ENCODE data around the gene KLHDC8A.
"Not testable (repeated sequence)": the region's sequence is repeated elsewhere in the genome, so short reads cannot be mapped to it uniquely, and the experiment has no call there.

KLHDC8A gene, protein sequence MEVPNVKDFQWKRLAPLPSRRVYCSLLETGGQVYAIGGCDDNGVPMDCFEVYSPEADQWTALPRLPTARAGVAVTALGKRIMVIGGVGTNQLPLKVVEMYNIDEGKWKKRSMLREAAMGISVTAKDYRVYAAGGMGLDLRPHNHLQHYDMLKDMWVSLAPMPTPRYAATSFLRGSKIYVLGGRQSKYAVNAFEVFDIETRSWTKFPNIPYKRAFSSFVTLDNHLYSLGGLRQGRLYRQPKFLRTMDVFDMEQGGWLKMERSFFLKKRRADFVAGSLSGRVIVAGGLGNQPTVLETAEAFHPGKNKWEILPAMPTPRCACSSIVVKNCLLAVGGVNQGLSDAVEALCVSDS

DNA sequence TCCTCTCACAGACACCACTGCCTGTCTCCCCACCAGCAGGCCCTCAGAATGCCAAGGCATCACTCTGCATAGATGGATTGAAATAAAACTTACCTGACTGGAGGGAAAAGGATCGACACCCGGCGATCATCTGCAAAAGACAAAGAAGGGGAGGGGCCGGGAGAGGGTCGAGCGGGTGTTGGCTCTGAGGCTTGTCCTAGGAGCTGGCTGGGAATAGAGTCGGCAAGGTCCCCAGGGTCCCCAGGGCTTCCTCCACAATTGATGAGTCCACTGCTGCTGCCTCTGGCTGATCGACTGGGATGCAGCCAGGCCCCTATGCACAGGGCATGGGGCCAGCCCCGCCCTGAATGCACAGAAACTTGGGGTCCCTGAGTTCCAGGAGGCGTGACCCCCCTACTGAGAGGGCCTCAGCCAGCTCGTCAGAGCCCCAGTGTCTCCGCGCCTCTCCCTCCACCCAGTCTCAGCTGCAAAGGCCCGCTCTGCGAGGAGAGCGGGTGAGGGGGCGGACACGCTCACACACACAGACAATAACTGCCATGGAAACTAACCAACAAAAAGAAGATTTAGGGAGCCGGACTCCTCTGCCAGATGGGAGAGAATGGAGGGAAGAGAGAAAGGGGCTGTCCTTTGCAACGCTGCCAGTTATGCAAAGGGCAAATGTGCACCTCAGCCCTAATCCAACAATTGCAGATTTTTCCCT is at the start of gene KLHDC8A:
Gene KLHDC8A, minus strand, starts transcription at position 483 of the 700 bp plus-strand sequence. CDS start 13,318 bp downstream, outside the sequence.
- DNase-seq (ENCODE audit: low read depth) = no peak

DNA sequence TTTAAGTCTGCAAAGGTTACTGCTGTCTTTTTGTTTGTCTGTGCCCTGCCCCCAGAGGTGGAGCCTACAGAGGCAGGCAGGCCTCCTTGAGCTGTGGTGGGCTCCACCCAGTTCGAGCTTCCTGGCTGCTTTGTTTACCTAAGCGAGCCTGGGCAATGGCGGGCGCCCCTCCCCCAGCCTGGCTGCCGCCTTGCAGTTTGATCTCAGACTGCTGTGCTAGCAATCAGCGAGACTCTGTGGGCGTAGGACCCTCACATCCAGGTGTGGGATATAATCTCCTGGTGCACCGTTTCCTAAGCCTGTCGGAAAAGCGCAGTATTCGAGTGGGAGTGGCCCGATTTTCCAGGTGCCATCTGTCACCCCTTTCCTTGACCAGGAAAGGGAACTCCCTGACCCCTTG is 49.5 kb upstream of the KLHDC8A start:
- not testable (repeated sequence) for DNase-seq (ENCODE audit: low read depth)

DNA sequence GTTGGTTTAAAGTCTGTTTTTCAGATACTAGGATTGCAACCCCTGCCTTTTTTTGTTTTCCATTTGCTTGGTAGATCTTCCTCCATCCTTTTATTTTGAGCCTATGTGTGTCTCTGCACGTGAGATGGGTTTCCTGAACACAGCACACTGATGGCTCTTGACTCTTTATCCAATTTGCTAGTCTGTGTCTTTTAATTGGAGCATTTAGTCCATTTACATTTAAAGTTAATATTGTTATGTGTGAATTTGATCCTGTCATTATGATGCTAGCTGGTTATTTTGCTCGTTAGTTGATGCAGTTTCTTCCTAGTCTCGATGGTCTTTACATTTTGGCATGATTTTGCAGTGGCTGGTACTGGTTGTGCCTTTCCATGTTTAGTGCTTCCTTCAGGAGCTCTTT is 47.8 kb upstream of the KLHDC8A start:
- DNase-seq (ENCODE audit: low read depth) = not testable (repeated sequence)

DNA sequence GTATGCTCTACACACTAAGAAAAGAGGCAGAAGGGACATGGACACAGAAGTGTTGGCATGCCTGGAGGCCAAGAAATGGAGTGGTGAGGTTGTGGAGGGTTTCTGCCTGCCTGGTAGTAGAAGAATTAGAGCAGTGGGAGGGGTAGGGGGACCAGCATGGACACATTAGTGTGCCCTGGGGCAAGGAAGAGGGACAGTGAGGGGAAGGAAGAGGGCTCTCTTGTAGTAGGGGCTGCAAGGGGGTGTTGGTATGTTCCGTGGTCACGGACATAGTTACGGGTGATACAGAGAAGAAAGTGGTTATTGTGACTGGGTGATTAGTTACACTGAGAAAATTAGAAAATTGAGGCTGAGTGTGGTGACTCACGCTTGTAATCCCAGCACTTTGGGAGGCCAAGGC is 41.9 kb upstream of the KLHDC8A start:
- DNase-seq (ENCODE audit: low read depth) = no peak

DNA sequence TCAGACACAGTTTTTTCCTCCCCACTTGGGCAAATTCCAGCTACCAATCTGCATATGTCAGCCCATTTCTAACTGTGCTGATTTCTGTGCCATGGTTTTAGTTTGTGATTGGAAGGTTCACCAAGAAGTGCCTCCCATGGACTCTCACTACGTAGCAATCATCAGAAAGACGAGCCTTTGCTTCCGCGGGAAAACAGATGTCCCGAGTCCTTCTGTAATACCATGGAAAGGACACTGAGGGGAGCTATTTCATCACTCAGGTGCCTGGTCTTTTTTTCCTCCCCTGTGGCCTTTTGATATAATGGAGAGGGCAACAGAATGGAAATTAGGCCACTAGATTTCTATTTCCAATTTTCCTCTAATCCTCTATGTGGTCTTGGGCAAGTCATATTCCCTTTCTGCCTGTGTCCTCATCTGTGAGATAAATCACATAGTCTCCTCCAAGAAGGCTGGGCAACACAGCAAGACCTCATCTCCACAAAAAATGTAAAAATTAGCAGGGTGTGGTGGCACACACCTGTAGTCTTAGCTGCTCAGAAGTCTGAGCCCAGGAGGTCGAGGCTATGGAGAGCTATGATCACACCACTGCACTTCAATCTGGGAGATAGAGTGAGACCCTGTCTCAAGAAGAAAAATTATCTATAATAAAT is 40.4 kb upstream of the KLHDC8A start:
- no peak for DNase-seq (ENCODE audit: low read depth)

DNA sequence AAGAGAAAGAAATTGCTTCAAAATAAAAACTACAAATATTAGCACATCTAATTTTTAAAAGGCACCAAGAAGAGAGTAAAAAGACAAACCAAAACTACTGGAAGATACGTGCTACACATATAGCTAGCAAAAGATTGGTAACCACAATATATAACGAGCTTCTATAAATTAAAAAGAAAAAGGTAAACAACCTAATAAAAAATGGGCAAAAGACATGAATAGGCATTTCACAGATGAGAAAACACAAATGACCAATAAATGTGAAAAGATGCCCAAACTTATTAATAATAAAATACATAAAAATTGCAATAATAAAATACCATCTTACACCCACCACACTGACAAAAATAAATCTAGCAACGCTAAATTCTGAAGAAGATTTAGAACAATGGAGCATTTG is 38.9 kb upstream of the KLHDC8A start:
- DNase-seq (ENCODE audit: low read depth) = no peak

DNA sequence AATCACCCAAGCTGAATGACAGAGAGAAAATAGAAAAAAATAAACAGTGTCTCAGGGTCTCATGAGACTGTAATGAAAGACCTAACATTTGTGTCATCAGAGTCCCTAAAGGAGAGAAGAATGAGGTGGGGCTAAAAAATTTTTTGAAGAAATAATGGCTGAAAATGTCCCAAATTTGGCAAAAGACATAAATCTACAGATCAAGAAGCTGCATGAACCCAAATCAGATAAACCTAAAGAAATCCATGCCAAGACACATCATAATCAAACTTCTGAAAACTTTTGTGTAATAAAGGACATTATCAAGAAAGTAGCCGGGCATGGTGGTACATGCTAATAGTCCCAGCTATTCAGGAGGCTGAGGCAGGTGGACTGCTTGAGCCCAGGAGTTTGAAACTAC is 35.9 kb upstream of the KLHDC8A start:
- DNase-seq (ENCODE audit: low read depth) = no peak

DNA sequence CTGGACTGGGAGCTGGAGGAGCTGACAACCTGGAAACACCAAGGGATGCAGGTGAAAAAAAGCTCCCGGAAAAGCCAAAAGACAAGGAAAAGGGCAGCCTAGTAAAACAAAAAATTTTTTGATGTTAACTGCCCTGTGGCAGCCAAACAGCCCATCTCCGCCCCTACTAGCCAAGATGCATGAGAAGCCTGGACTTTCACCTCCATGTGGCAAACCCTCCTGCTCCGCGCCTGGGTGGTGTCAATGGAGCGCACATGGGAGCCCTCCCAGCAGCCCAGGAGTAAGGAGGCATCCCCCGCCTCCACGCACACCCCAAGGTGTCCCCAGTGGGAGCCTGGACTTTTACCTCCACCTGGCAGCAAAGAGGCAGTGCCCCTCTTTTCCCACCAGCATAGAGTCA is 34.7 kb upstream of the KLHDC8A start:
- no peak for DNase-seq (ENCODE audit: low read depth)

DNA sequence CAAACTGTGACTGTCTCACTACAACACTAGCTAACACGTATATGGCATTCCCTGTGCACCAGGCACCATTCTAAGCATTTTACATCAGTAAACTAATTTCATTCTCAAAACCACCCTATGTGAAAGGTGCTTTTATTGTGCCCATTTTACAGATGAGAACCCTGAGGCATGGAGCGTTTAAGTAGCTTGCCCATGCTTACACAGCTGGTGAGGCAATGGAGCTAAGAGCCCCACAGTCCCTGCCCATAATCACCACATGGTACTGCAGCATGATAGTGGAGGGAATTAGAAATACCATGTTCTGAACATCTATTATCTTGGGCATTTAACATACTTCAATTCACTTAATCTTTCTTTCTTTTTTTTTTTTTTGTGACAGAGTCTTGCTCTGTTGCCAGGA is 31.1 kb upstream of the KLHDC8A start:
- no peak for DNase-seq (ENCODE audit: low read depth)

DNA sequence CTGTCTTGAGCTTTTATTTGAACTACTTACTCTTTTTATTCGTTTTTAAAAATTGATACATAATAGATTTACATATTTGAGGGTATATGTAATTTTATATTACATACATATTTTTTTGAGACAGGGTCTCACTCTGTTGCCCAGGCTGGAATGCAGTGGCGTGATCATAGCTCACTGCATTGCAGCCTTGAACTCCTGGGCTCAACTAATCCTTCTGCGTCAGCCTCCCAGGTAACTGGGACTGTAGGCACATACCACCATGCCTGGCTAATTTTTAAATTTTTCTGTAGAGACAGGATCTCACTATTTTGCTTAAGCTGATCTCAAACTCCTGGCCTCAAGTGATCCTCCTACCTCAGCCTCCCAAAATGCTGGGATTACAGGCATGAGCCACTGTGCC is 26.3 kb upstream of the KLHDC8A start:
- not testable (repeated sequence) for DNase-seq (ENCODE audit: low read depth)

DNA sequence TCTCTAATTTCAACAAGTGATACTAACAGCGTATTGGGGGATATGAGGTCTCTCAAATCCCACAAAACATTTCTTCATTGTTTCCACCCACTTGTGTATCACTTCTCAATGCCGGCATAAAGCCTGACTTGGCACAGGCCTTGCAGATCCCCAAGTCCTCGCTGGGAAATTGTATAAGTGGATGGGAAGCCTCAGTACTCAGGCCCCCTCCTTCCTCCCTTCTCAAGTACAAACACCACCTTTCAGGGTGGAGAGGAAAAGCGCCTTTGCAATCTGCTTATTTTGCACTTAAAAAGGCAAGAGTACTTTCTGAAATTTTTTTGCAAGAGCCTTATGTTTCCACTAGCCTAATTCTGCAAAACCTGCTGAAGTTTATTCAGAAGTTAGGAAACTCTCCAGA is 25.8 kb upstream of the KLHDC8A start:
- DNase-seq (ENCODE audit: low read depth) = no peak

DNA sequence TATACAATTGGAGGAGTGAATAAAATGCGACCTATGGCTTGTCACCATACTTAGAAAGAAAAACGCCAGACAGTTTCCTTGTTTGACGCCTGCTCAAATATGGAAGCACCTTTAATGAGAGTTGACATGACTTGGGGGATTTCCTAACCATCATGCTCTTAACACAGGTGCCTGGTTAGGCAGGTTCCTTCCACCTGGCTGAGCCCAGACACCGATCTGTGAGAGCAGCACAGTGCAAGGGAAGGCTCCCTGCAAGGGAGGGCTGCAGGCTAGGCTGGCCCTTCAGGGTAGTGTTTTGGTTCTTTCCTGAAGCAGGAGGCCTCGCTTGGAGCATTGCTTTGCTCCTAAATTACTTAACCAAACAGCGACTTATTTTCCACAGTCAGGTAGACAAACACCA is 24.6 kb upstream of the KLHDC8A start:
- DNase-seq (ENCODE audit: low read depth) = no peak

DNA sequence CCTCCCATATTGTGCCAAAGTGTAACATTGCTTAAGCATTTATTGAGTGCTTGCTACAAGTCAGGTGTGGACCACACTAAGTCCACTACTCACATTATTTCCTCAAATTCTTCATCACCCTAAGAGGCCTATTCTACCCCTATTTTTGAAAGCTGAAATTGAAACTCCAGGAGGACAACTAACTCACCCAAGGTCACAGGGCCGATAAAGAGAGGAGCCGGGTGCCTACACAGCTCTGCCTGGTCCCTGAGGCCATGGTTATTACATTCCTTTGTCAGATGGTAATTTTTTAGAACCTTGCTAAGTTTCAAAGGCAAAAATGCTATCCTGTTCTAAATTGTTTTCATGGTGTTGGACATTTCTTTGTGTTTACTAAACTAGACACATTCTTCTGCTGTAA is 24.2 kb upstream of the KLHDC8A start:
- DNase-seq (ENCODE audit: low read depth) = no peak

DNA sequence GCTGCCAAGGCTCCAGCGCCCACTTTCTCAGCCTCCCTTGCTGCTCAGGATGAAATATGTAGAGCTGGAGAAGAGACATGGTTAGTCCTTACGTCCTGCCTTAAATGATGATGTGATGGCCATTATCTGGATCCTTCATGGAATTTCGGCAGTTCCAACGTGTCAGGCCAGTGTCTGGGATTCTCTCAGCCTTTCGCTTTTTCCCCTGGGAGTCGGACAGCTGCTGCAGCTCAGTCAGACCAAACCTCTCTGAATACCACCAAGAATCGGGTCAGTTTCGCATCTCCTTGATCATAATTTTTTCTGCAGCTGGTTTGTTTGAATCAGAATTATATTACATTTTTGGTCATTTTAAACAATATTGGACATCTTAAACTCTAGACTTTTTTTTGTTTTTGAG is 22.3 kb upstream of the KLHDC8A start:
- DNase-seq (ENCODE audit: low read depth) = no peak

DNA sequence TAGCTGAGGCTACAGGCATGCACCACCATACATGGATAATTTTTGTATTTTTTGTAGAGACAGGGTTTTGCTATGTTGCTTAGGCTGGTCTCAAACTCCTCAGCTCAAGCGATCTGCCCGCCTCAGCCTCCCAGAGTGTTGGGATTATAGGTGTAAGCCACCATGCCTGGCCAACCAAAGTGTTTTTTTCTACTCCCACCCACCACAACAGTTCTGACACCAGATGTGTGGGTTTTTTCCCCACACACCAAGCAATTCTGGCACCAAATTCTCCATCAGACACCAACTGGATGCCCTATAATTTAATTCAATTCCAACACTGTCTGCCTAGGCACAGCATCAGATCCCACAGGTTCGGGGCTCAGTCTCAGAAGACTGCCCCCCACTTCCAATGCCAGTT is 20.6 kb upstream of the KLHDC8A start:
- DNase-seq (ENCODE audit: low read depth) = no peak

DNA sequence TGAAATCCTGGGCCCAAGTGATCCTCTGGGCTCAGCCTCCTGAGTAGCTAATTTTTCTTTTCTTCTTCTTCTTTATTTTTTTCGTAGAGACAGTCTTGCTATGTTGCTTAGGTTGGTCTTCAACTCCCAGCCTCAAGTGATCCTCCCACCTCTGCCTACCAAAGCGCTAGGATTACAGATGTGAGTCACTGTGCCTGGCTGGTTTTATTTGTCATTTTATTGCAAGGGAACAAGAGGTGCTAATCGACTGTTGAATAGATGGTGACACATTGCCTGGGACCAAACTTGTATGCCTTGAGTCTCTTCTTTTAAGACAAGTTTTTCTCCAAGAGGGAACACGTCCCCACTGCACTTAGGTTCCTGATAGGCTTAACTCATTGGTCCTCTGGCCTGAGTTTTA is 20.0 kb upstream of the KLHDC8A start:
- DNase-seq (ENCODE audit: low read depth) = no peak

DNA sequence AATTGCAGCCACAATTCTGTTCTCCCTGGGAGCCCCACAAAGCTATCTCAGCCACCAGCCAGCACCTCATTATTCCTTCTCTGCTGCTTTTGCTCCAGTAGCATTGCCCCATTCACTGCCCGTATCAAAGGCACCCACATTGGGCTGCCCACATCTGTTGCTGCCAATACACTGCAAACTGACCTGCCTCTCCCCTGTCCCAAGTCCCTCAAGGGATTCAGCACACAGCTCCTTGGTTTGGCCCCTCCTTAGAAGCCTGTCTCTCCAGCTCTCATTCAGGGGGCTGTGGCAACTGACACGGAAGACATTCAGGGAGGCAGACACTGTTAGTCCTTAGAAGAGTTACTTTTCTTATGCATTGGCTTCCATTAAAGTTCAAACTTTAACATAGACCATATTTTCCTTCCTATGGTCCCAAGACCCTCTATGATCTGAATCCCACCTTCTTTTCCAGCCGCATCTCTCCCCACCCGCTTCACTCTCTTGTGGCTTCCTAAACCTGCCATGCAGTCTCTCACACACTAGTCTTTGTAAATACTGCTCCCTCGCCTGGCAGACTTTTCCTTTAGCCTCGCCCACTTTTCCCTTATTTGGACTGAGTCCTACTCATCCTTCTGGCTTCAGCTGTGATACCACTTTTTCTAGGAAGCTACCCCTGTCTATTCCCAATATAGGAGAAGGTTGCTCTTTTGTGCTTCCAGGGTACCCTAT is 19.3 kb upstream of the KLHDC8A start:
- DNase-seq (ENCODE audit: low read depth) = no peak

DNA sequence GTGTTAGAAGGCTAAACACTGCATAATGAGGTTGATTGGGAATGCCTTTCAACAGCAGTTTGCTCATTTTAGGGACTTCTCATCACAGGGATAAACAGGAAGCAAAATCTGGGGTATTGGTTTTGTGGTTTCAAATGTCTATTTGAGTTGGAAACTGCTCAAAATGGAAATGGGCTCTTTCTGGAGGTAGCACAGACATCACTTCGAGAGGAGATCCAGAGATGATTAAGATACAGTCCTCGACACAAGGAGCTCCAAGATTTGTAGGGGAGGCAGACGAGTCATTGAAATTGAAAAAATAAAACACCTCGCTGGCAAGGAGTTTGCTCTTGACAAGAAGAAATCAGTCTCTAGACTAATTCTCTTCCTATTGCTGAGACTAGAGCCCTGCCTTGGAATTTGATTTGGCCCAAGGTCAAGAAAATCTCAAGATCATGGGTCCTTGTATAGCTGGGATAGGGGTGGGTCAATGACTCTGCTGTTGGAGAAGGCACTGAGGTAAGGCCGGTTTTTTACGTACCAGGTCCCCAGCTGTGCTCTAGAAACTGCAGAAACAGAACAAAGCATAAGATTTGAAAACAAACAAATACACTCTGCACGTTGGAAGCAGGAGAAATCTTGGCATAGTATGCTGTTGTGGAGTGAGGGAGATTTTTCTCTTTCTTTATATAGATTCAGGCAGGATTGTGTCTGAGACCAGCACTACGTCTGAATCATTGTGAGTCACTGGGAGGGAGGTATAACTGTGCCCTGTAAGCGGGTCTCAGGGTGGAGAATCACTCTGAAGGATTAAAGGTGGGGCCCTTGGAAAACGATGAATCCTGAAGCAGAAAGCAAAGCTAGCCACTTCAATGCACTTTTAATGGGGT is 17.7 kb upstream of the KLHDC8A start:
- DNase-seq (ENCODE audit: low read depth) = no peak

DNA sequence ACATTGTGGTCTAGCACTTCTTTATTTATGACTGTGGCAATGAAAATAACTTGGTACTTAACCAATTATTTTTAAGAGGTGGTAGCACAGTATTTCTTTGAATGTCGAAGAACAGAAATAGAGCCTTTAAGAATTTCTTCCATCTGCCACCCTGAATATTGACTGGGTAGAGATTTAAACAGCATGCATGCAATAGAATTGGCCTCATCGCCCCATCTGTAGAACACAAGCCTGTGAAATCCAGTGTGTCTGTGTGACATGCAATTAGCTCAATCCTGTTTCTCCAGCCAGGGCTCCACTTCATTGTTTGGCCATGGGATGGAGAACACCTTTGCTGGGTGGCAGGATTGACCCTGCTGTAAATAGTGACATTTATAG is 17.1 kb upstream of the KLHDC8A start:
- DNase-seq (ENCODE audit: low read depth) = no peak

DNA sequence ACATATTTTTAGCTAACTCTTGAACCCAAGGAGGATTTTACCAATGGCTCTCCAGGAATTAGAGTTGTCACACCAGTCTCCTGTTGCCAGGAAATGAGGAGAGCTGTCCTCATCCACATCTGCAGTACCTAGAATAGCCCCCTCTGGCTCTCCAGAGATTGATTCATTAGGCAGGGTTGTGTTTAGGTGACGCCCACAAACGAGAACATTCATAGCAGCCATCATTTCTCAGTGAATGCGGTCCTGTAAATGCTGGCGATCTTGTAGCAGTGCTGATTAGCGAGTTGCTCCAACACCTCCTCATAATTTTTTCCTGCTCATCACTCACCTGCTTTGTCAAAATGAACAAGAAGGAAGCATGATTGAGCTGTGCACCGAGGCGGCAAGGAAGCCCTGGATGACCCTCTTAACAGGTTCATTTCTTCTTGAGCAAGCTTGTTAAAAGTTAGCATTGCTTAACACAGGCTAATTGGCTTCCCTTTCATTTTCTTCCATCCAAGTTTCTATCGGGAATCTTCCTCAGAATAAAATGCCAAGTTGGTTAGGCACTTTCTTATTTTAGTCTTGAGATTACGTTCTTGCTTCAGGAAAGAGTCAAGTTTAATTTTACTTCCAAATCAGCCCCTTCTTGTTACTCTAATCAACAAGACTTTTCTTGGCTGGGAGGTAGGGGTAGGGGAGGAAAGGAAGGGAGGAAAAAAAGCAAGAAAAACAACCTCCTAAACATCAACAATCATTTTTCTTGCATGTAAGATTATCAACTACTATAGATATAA is 16.5 kb upstream of the KLHDC8A start:
- no peak for DNase-seq (ENCODE audit: low read depth)
